HL-60/S4 treated with retinoic acid at 250 ng/mL for 4 days and 3 days (cell line): ENCODE results near the gene PCDHA6.
"Not testable (repeated sequence)": the region's sequence is repeated elsewhere in the genome, so short reads cannot be mapped to it uniquely, and the experiment has no call there.

Experiments
- in situ Hi-C: fragments of 300-500 bp; cut with MboI; formaldehyde crosslinking; loops from 2 replicates; pipeline ENCODE4 v1.7.0; 2022; ENCODE audit warnings: low sequenced_read_pairs

The PCDHA6 gene

DNA sequence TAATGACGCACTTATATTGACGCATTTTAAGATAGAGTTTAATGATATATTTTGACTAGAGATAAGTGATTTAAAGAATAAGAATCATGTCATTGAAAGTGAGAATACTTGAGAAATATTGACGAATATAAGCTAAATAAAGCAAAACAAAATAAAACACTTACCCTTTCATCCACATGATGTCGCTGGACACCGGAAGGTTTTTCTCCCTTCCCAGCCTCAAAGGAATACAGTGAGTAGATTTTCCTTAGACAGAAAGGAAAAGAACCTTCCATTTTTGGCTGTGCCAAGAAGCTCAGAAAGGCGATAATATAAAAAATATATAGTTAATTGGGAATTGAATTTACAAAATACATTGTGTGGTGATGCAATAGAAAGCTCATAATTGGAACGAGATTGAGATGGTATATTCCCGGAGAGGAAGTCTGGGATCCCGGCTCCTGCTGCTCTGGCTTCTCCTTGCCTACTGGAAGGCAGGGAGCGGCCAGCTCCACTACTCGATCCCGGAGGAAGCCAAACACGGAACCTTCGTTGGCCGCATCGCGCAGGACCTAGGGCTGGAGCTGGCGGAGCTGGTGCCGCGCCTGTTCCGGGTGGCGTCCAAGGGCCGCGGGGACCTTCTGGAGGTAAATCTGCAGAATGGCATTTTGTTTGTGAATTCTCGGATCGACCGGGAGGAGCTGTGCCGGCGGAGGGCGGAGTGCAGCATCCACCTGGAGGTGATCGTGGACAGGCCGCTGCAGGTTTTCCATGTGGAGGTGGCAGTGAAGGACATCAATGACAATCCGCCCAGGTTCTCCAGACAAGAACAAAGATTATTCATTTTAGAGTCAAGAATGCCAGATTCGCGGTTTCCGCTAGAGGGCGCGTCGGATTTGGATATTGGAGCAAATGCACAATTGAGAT, 6.1 kb upstream of the PCDHA6 start, which contains the start of gene PCDHA5:
PCDHA5 (plus strand) TSS at position 239 of the 906 bp plus-strand sequence.
- in situ Hi-C loops, result no loop called here

DNA sequence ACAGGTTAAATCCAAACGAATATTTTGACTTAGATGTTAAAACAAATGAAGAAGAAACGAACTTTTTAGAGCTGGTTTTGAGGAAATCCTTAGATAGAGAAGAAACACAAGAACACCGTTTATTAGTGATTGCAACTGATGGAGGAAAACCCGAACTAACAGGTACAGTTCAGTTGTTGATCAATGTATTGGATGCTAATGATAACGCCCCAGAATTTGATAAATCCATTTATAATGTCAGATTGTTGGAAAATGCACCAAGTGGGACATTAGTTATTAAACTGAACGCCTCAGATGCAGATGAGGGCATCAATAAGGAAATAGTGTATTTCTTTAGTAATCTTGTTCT, 5.5 kb upstream of the PCDHA6 start:
- in situ Hi-C loops, result no loop called here

DNA sequence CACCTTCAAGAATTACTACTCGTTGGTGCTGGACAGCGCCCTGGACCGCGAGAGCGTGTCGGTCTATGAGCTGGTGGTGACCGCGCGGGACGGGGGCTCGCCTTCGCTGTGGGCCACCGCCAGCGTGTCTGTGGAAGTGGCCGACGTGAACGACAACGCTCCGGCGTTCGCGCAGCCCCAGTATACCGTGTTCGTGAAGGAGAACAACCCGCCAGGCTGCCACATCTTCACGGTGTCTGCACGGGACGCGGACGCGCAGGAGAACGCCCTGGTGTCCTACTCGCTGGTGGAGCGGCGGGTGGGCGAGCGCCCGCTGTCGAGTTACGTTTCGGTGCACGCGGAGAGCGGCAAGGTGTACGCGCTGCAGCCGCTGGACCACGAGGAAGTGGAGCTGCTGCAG, 4.8 kb upstream of the PCDHA6 start:
- in situ Hi-C loops, result not testable (repeated sequence)

DNA sequence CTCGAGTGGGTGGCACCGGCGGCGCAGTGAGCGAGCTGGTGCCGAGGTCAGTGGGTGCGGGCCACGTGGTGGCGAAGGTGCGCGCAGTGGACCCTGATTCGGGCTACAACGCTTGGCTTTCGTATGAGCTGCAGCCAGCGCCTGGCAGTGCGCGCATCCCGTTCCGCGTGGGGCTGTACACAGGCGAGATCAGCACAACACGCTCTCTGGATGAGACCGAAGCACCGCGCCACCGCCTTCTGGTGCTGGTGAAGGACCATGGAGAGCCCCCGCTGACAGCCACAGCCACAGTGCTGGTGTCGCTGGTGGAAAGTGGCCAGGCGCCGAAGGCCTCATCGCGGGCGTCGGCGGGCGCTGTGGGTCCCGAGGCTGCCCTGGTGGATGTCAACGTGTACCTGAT, 4.3 kb upstream of the PCDHA6 start:
- in situ Hi-C loops, result no loop called here

DNA sequence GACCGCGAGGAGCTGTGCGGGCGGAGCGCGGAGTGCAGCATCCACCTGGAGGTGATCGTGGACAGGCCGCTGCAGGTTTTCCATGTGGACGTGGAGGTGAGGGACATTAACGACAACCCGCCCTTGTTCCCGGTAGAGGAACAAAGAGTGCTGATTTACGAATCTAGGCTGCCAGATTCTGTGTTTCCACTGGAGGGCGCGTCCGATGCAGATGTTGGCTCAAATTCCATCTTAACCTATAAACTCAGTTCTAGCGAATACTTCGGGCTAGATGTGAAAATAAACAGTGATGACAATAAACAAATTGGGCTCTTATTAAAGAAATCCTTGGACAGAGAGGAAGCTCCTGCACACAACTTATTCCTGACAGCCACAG, 590 bp downstream of the PCDHA6 start:
- in situ Hi-C loops, result no loop called here

DNA sequence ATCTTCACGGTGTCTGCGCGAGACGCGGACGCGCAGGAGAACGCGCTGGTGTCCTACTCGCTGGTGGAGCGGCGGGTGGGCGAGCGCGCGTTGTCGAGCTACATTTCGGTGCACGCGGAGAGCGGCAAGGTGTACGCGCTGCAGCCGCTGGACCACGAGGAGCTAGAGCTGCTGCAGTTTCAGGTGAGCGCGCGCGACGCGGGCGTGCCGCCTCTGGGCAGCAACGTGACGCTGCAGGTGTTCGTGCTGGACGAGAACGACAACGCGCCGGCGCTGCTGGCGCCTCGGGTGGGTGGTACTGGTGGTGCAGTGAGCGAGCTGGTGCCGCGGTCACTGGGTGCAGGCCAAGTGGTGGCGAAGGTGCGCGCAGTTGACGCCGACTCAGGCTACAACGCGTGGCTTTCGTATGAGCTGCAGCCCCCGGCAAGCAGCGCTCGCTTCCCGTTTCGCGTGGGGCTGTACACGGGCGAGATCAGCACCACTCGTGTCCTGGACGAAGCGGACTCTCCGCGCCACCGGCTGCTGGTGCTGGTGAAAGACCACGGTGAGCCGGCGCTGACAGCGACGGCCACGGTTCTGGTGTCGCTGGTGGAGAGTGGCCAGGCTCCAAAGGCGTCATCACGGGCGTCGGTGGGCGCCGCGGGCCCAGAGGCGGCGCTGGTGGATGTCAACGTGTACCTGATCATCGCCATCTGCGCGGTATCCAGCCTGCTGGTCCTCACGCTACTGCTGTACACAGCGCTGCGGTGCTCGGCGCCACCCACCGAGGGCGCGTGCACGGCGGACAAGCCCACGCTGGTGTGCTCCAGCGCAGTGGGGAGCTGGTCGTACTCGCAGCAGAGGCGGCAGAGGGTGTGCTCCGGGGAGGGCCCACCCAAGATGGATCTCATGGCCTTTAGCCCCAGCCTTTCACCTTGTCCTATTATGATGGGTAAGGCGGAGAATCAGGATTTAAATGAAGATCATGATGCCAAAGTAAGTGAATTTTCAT, 2.0 kb downstream of the PCDHA6 start:
- in situ Hi-C loops, result not testable (repeated sequence)

DNA sequence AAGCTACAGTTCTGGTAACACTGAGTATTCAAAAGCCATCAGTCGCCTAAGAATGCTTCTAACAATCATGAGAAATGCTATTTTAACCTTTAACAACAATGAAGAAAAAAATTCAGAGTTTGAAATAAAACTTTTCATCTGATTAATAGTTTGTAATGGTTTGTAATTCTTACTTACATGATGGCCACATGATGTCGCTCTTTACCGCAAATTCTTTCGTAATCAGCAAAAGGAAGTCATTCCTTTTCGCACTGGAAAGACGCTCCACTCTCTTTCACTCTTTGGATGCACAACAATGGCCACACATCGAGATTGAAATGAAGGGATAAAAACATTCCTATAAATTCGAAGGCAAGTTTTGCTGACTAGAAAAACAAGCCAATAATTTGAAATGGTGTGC, 6.2 kb downstream of the PCDHA6 start, which contains the start of gene PCDHA7:
PCDHA7 (plus strand) TSS at position 277 of the 400 bp plus-strand sequence; CDS start at position 392, 115 bp downstream.
- in situ Hi-C loops, result no loop called here

DNA sequence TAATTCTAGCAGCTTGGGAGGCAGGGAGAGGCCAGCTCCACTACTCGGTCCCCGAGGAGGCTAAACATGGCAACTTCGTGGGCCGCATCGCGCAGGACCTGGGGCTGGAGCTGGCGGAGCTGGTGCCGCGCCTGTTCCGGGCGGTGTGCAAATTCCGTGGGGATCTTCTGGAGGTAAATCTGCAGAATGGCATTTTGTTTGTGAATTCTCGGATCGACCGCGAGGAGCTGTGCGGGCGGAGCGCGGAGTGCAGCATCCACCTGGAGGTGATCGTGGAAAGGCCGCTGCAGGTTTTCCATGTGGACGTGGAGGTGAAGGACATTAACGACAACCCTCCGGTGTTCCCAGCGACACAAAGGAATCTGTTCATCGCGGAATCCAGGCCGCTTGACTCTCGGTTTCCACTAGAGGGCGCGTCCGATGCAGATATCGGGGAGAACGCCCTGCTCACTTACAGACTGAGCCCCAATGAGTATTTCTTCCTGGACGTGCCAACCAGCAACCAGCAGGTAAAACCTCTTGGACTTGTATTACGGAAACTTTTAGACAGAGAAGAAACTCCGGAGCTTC, 6.8 kb downstream of the PCDHA6 start:
- in situ Hi-C loops, result not testable (repeated sequence)

DNA sequence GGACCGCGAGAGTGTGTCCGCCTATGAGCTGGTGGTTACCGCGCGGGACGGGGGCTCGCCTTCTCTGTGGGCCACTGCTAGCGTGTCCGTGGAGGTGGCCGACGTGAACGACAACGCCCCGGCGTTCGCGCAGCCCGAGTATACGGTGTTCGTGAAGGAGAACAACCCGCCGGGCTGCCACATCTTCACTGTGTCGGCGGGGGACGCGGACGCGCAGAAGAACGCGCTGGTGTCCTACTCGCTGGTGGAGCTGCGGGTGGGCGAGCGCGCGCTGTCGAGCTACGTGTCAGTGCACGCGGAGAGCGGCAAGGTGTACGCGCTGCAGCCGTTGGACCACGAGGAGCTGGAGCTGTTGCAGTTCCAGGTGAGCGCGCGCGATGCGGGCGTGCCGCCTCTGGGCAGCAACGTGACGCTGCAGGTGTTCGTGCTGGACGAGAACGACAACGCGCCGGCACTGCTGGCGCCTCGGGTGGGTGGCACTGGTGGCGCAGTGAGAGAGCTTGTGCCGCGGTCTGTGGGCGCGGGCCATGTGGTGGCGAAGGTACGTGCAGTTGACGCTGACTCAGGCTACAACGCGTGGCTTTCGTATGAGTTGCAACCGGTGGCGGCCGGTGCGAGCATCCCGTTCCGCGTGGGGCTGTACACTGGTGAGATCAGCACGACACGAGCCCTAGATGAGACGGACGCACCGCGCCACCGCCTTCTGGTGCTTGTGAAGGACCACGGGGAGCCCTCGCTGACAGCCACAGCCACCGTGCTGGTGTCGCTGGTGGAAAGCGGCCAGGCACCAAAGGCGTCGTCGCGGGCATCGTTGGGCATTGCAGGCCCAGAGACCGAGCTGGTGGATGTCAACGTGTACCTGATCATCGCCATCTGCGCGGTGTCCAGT, 8.1 kb downstream of the PCDHA6 start:
- in situ Hi-C loops, result no loop called here

DNA sequence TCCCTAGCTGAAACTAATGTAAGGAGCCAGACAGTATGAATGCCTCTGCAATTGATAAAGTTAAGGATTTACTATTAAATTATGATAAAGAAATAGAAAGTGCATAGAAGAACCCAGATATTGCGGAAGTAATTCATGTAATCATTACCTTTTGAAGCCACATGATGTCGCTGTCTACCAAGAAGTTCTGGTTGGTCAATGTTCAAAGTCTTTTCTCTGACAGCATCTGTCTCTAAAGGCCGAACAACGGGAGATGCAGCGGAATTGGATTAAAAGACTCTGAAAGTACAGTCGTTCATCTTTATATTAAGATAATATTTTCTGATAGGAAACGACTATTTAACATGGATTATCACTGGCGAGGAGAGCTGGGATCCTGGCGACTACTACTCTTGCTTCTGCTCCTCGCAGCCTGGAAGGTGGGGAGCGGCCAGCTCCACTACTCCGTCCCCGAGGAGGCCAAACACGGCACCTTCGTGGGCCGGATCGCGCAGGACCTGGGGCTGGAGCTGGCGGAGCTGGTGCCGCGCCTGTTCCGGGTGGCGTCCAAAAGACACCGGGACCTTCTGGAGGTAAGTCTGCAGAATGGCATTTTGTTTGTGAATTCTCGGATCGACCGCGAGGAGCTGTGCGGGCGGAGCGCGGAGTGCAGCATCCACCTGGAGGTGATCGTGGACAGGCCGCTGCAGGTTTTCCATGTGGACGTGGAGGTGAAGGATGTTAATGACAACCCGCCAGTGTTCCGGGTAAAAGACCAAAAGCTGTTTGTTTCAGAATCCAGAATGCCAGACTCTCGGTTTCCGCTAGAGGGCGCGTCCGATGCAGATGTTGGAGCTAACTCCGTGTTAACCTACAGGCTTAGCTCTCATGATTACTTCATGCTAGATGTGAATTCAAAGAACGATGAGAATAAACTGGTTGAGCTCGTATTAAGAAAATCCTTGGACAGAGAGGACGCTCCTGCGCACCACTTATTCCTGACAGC, 13.5 kb downstream of the PCDHA6 start, which contains the start of gene PCDHA8:
PCDHA8 (plus strand) TSS at position 210 of the 985 bp plus-strand sequence; CDS start at position 345, 135 bp downstream.
- in situ Hi-C loops, result no loop called here

DNA sequence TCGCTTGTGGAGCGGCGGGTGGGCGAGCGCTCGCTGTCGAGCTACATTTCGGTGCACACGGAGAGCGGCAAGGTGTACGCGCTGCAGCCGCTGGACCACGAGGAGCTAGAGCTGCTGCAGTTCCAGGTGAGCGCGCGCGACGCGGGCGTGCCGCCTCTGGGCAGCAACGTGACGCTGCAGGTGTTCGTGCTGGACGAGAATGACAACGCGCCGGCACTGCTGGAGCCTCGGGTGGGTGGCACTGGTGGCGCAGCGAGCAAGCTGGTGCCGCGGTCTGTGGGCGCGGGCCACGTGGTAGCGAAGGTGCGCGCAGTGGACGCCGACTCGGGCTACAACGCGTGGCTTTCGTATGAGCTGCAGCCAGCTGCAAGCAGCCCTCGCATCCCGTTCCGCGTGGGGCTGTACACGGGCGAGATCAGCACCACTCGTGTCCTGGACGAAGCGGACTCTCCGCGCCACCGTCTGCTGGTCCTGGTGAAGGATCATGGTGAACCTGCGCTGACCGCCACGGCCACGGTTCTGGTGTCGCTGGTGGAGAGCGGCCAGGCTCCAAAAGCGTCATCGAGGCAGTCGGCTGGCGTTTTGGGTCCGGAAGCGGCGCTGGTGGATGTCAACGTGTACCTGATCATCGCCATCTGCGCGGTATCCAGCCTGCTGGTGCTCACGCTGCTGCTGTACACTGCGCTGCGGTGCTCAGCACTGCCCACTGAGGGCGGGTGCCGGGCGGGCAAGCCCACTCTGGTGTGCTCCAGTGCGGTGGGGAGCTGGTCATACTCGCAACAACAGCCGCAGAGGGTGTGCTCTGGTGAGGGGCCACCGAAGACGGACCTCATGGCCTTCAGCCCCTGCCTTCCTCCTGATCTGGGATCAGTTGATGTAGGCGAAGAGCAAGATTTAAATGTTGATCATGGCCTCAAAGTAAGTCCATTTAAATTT, 15.3 kb downstream of the PCDHA6 start:
- in situ Hi-C loops, result no loop called here

DNA sequence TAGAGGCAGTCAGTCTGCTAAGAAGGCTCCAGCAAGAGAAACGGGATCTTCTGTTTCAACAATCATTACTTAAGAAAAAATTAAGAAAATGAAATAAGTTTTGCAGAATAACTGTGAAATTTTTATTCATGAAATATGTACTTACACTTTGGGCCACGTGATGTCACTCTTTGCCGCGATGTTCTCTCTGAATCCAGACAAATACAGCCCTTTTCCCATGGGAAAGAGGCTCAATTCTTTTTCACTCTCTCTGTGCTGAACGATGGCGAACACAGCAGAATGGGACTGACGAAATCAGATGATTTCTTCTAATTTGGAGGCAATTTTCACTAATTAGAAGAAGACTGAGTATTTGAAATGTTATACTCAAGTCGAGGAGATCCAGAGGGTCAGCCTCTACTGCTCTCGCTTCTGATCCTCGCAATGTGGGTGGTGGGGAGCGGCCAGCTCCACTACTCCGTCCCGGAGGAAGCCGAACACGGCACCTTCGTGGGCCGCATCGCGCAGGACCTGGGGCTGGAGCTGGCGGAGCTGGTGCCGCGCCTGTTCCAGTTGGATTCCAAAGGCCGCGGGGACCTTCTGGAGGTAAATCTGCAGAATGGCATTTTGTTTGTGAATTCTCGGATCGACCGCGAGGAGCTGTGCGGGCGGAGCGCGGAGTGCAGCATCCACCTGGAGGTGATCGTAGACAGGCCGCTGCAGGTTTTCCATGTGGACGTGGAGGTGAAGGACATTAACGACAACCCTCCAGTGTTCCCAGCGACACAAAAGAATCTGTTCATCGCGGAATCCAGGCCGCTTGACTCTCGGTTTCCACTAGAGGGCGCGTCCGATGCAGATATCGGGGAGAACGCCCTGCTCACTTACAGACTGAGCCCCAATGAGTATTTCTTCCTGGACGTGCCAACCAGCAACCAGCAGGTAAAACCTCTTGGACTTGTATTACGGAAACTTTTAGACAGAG, 20.7 kb downstream of the PCDHA6 start, which contains the start of gene PCDHA9:
PCDHA9 (plus strand) TSS at position 244 of the 964 bp plus-strand sequence; CDS start at position 358, 114 bp downstream.
- in situ Hi-C loops, result not testable (repeated sequence)

DNA sequence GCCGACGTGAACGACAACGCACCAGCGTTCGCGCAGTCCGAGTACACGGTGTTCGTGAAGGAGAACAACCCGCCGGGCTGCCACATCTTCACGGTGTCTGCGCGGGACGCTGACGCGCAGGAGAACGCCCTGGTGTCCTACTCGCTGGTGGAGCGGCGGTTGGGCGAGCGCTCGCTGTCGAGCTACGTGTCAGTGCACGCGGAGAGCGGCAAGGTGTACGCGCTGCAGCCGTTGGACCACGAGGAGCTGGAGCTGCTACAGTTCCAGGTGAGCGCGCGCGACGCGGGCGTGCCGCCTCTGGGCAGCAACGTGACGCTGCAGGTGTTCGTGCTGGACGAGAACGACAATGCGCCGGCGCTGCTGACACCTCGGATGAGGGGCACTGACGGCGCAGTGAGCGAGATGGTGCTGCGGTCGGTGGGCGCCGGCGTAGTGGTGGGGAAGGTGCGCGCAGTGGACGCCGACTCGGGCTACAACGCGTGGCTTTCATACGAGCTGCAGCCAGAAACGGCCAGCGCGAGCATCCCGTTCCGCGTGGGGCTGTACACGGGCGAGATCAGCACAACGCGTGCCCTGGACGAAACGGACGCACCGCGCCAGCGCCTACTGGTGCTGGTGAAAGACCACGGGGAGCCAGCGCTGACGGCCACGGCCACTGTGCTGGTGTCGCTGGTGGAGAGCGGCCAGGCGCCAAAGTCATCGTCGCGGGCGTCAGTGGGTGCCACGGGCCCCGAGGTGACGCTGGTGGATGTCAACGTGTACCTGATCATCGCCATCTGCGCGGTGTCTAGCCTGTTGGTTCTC, 22.3 kb downstream of the PCDHA6 start:
- in situ Hi-C loops, result not testable (repeated sequence)

DNA sequence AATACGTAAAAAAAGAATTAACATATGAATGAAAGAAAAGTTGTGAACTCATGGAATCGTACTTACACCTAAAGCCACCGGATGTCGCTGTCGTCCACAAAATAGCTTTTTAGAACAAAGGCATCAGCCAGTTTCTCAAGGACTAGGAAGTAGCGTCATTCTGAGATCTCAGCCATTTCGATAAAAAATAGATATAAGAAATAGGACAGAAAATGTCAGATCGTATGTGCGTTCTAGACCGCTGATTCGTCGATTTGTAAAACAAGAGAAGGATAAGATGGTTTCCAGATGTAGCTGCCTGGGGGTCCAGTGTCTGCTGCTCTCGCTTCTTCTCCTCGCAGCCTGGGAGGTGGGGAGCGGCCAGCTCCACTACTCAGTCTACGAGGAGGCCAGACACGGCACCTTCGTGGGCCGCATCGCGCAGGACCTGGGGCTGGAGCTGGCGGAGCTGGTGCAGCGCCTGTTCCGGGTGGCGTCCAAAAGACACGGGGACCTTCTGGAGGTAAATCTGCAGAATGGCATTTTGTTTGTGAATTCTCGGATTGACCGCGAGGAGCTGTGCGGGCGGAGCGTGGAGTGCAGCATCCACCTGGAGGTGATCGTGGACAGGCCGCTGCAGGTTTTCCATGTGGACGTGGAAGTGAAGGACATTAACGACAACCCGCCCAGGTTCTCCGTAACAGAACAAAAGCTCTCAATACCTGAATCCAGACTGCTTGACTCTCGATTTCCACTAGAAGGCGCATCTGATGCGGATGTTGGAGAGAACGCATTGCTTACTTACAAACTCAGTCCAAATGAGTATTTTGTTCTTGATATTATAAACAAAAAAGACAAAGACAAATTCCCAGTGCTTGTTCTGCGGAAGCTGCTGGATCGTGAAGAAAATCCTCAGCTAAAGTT, 28.3 kb downstream of the PCDHA6 start, which contains the start of gene PCDHA10:
PCDHA10 (plus strand) TSS at position 126 of the 903 bp plus-strand sequence; CDS start at position 278, 152 bp downstream.
- in situ Hi-C loops, result no loop called here
